Fibroblast of lung (primary cell): ENCODE results near the gene RGS19.

Experiments
- EZH2 ChIP-seq: IDR thresholded peaks from 2 replicates; pipeline ENCODE4 v1.5.1; 2012; ENCODE audit warnings: low read length, control low read depth, mild to moderate bottlenecking; ENCODE audit errors: missing control alignments
- TF ChIP-seq, protein P1 (sequence below), 2 donors: IDR thresholded peaks in 1 of 2; conservative IDR thresholded peaks in 1 of 2; 1 replicate in 1 of 2; 2 replicates in 1 of 2; pipeline ENCODE4 v1.5.1; 2011 to 2012; ENCODE audit warnings: low read length in 2 of 2, control low read depth in 1 of 2, inconsistent platforms in 1 of 2, low read depth in 1 of 2, mild to moderate bottlenecking in 1 of 2

DNA sequence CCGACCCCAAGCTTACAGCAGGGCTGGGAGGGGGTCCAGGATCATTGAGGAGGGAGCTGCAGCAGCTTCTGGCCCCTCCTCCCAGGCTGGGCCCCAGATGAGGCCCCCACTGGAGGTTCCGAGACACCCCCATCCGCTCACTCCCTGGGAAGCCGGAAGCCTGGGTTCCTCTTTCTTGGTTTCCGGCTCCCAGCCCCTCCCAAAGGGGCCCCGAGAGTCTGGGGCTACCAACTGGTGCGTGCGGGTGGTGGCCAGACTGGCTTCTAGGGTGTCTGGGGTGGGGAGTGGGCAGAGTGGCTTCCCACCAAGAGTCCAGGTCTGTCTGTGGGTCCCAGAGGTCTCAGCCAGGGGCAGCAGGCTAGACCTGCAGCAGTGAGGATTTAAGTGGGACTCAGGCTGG, 2.2 kb downstream of the RGS19 start:
- TF ChIP-seq, protein P1, sequence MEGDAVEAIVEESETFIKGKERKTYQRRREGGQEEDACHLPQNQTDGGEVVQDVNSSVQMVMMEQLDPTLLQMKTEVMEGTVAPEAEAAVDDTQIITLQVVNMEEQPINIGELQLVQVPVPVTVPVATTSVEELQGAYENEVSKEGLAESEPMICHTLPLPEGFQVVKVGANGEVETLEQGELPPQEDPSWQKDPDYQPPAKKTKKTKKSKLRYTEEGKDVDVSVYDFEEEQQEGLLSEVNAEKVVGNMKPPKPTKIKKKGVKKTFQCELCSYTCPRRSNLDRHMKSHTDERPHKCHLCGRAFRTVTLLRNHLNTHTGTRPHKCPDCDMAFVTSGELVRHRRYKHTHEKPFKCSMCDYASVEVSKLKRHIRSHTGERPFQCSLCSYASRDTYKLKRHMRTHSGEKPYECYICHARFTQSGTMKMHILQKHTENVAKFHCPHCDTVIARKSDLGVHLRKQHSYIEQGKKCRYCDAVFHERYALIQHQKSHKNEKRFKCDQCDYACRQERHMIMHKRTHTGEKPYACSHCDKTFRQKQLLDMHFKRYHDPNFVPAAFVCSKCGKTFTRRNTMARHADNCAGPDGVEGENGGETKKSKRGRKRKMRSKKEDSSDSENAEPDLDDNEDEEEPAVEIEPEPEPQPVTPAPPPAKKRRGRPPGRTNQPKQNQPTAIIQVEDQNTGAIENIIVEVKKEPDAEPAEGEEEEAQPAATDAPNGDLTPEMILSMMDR (conservative IDR thresholded peaks at IDR 0.05 in 1 of 2, IDR thresholded peaks at IDR 0.05 in 1 of 2; ENCODE audit: low read depth in 1 of 2, low read length in 2 of 2): no peak
- no peak for TF ChIP-seq EZH2
